ENCODE results near the gene P4HA1. TPM values are rescaled to one million over a fixed set of nuclear protein-coding genes. Genes with fewer than 3 reads are reported as not detected.

Gene P4HA1
- total RNA-seq, 4 donors from 2014 or later, result 16.7 to 25.0 (median 19.2) TPM

GRCh38 chr10:72981882-72982529, 114.7 kb downstream of the P4HA1 start:
- 92% methylated on average over 2 of the region's 2 CpGs for WGBS
- Histone ChIP-seq H3K27ac (replicated peaks in 1 of 4) (no peak overlapping the region), H3K36me3 (no peaks in the 10 kb centered on the region), H3K4me3 (no peak overlapping the region), H3K9me3 (peaks cover 0 to 25% (median 13%) of the 10 kb centered on the region in 4 donors), H3K4me1 (no peaks in the 10 kb centered on the region), H3K27me3 (peaks cover 0 to 15% (median 0%) of the 10 kb centered on the region in 4 donors)
- intact Hi-C loops (cut with DNase I), result no loop called here
- no peak for DNase-seq (ENCODE audit: extremely low spot score)
- TF ChIP-seq, protein P1, sequence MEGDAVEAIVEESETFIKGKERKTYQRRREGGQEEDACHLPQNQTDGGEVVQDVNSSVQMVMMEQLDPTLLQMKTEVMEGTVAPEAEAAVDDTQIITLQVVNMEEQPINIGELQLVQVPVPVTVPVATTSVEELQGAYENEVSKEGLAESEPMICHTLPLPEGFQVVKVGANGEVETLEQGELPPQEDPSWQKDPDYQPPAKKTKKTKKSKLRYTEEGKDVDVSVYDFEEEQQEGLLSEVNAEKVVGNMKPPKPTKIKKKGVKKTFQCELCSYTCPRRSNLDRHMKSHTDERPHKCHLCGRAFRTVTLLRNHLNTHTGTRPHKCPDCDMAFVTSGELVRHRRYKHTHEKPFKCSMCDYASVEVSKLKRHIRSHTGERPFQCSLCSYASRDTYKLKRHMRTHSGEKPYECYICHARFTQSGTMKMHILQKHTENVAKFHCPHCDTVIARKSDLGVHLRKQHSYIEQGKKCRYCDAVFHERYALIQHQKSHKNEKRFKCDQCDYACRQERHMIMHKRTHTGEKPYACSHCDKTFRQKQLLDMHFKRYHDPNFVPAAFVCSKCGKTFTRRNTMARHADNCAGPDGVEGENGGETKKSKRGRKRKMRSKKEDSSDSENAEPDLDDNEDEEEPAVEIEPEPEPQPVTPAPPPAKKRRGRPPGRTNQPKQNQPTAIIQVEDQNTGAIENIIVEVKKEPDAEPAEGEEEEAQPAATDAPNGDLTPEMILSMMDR (IDR thresholded peaks at IDR 0.05), result no peak
- TF ChIP-seq EP300 (IDR thresholded peaks at IDR 0.05), result no peak
- TF ChIP-seq POLR2AphosphoS5 (IDR thresholded peaks at IDR 0.05), result no peak

DNA sequence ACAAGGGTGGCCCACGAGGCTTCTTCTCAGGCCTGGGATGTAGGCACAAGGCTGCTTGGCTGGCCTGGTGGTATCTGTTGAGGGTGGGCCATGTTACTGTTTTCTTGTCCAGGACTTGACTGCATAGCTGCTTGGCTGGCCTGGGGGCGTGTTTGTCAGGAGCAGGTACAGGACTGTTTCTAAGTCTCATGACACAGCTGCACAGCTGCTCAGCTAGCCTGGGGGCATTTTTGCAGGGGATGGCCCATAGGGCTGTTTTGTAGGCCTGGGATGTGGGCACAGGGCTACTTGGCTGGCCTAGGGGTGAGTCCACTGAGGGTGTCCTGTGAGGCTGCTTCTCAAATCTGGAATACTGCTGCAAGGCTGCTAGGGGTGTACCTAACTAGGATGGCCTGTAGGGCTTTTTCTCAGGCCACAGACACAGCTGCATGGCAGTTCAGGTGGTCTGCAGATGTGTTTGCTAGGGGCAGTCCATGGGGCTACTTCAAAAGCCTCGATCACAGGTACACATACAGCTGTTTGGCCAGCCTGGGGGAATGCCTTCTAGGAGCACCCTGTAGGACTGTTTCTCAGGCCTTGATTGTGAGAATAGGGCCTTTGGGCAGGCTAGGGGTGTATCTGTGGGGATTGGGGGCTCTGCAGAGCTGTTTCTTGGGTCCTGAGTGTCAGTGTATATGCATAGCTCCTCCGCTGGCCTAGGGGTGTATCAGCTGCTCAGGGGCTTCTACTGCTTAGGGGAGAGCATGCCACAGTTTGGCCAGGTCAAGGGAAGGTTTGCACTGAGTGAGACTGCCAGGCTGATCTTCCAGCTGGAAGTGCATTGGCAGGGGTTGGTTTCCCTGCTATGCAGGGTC, 115.4 kb downstream of the P4HA1 start:
- Histone ChIP-seq H3K4me1 (no peaks in the 10 kb centered on the region), H3K27ac (replicated peaks in 1 of 4) (no peak overlapping the region), H3K27me3 (peaks cover 0 to 15% (median 0%) of the 10 kb centered on the region in 4 donors), H3K9me3 (peaks cover 0 to 33% (median 20%) of the 10 kb centered on the region in 4 donors), H3K4me3 (no peak overlapping the region), H3K36me3 (no peaks in the 10 kb centered on the region)
- 90% methylated on average over 3 of the region's 4 CpGs for WGBS
- TF ChIP-seq POLR2AphosphoS5 (IDR thresholded peaks at IDR 0.05), result no peak
- TF ChIP-seq POLR2A (IDR thresholded peaks at IDR 0.05; ENCODE audit: low read depth), result no peak
- TF ChIP-seq, protein P1 (IDR thresholded peaks at IDR 0.05), result no peak
- TF ChIP-seq EP300 (IDR thresholded peaks at IDR 0.05), result no peak
- intact Hi-C loops (cut with DNase I), result no loop called here
- DNase-seq (ENCODE audit: extremely low spot score), result no peak

DNA sequence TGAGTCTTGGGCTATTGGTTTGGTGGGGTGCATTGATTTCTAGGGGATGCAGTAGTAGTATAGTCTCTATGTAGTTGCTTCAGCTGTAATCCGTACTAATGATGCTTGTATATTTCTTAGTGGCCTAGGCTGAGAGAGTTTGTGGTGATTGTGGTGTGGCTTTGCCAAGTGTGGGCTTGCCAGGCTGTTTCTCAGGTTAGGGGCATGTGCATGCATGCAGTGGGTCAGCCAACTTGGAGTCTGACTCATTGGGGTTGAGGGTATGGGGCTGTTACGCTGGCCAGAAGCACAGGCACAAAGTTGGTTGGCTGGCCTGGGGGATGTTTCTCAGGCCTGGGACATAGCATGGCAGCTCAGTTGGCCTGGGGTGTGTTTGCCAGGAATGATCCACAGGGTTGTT, 116.3 kb downstream of the P4HA1 start:
- intact Hi-C loops (cut with DNase I), result no loop called here
- peaks cover 0 to 15% (median 0%) of the 10 kb centered on the region in 4 donors for H3K27me3 ChIP-seq
- TF ChIP-seq EP300 (IDR thresholded peaks at IDR 0.05) (no peak), POLR2AphosphoS5 (IDR thresholded peaks at IDR 0.05) (no peak)
- TF ChIP-seq, protein P1 (IDR thresholded peaks at IDR 0.05), result no peak
- WGBS, result 86% methylated on average over 2 of the region's 2 CpGs
- H3K4me3 ChIP-seq, result no peak overlapping the region
- H3K36me3 ChIP-seq, result no peaks in the 10 kb centered on the region
- no peaks in the 10 kb centered on the region for H3K4me1 ChIP-seq
- no peak overlapping the region for H3K27ac ChIP-seq (replicated peaks in 1 of 4)
- H3K9me3 ChIP-seq, result peaks cover 0 to 42% (median 30%) of the 10 kb centered on the region in 4 donors
- no peak for DNase-seq (ENCODE audit: extremely low spot score)

DNA sequence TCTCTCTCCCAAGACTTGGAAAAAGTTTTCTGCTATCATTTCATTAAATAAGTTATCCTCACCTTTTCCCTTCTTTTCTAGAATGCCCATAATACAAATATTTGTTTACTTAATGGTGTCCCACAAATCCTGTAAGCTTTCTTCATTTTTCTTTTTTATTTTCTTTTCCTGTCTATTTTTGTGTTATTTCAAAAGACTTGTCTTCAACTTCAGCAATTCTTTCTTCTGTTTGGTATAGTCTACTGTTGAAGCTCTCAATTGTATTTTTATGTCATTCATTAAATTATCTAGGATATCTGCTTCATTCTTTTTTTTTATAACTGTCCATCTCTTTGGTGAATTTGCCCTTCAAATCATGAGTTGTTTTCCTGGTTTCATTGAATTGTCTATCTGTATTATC, 117.0 kb downstream of the P4HA1 start:
- Histone ChIP-seq H3K9me3 (peaks cover 0 to 45% (median 34%) of the 10 kb centered on the region in 4 donors), H3K4me1 (no peaks in the 10 kb centered on the region), H3K36me3 (no peaks in the 10 kb centered on the region), H3K27me3 (peaks cover 0 to 15% (median 0%) of the 10 kb centered on the region in 4 donors), H3K4me3 (no peak overlapping the region), H3K27ac (replicated peaks in 1 of 4) (no peak overlapping the region)
- intact Hi-C loops (cut with DNase I), result no loop called here
- DNase-seq (ENCODE audit: extremely low spot score), result no peak
- no peak for TF ChIP-seq POLR2A (IDR thresholded peaks at IDR 0.05; ENCODE audit: low read depth)
- TF ChIP-seq POLR2AphosphoS5 (IDR thresholded peaks at IDR 0.05), result no peak
- TF ChIP-seq, protein P1 (IDR thresholded peaks at IDR 0.05), result no peak
- TF ChIP-seq EP300 (IDR thresholded peaks at IDR 0.05), result no peak

Data from esophagus muscularis mucosa (tissue), 4 donors.